ENCODE data around the gene PZP. TPM values are rescaled to one million over a fixed set of nuclear protein-coding genes. Genes with fewer than 3 reads are reported as not detected.

Gene PZP
- total RNA-seq, 4 donors from 2014 or later, result 0.22 to 0.49 TPM; not detected in 2

DNA sequence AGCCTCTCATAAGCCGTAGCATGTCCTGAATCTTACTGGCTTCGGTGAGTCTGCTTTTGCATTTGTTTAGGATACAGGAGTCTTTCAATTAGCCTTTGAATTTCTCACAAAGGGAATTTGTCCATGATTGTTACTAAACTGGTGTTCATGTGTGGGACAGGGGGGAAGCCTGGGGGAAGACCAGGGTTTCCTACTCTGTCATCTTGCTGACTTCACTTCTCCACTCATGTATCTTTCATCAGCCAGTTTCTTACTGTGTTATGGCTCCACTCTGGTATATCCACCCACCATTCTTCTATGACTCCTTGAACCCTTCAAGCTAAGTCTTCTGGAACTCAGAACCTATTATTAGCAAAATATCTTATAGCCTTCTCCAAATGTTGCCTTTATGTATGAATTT lies 60.7 kb downstream of the PZP start:
- no peak for TF ChIP-seq CTCF (IDR thresholded peaks at IDR 0.05; ENCODE audit: low read depth)

GRCh38 chr12:9144730-9145106 lies 63.5 kb downstream of the PZP start:
- TF ChIP-seq CTCF (IDR thresholded peaks at IDR 0.05; ENCODE audit: low read depth), result no peak

DNA sequence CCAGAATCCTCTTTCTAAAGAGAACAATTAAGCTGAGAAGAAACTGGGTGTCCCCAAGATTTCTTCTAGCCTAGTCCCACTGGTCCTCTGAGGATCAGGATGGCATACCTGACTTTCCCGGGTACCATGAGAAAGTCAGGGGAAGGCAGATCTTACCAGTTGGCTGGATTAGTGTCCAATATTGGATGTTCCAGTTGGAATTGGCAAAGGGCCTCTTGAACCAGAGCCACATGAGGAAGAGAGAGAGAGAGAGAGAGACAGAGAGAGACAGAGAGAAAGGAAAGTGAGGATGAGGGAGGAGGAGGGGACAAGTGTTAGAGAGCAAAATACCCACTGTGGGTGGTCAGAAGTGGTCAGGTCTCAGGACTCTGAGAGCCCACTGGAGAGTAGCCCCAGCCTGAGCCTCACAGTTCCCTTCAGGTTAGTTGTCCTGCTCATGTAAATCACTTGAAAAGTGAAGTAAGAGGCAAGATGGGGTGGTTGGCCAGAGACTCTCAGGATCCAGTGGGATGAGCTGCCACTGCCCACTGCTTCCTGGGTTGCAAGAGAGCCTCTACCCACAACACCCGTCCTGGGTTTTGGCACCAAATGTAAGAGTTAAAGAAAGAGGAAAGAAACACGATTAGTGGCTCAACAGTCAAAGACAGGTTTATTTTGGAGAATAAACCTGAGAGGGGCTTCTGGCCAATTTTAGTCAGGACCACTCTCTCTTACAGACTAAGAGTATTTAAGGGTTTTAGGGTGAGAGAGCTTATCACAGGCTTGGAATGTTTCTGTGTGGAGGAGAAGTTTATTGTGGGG lies 64.1 kb downstream of the PZP start:
- no peak for TF ChIP-seq CTCF (IDR thresholded peaks at IDR 0.05; ENCODE audit: low read depth)

GRCh38 chr12:9143137-9143536 lies 65.1 kb downstream of the PZP start:
- no peak for TF ChIP-seq CTCF (IDR thresholded peaks at IDR 0.05; ENCODE audit: low read depth)

DNA sequence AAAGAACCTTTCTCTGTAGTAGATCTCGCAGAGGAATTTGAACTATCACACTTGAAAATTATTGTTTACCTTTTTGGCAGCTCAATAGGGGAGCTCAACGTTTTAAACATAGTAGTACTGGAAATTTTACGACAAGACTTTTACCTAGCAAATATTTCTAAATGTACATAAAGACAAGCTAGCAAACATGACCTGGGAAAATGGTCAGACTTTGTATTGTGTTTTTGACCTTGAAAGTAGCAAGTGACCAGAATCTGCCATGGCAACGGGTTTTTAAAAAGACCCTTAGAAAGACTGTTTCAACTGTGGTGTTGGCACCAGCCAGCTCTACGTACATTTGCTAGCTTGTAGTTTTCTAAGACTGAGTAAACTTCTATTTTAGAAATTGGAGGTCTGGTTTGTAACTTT lies 72.3 kb downstream of the PZP start:
- TF ChIP-seq CTCF (IDR thresholded peaks at IDR 0.05; ENCODE audit: low read depth), result no peak

DNA sequence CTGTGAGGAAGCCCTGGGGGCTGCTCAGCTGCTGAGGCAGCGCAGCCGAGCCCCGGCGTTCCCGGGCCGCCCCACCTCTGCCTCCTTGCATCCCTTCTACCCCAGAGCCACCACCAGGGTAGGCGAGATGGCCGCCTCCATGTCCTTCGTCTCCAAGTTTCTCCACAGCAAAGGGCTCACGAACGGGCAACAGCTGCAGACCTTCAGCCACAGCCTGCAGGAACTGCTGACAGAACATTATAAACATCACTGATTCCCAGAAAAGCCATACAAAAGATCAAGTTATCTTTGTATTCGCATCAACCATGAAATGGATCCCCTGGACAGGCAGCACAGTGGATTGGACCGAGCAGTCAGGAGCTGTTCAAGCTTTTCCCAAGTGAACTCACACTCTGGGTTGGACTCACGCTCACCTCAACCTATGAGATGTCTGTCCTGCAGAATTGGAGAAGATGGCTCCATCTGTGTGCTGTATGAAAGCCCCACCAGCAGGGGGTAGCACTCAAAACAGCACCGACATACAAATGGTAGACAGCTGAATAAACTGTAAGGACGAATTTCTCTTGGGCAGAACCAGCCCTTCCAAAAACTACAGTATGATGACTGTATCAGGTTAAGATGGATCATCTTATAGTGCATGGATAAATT lies 73.1 kb downstream of the PZP start:
- TF ChIP-seq CTCF (IDR thresholded peaks at IDR 0.05; ENCODE audit: low read depth), result no peak

GRCh38 chr12:9133216-9133916 lies 74.8 kb downstream of the PZP start:
- TF ChIP-seq CTCF (IDR thresholded peaks at IDR 0.05; ENCODE audit: low read depth), result no peak
